HG03558 (cell line): ENCODE results near the gene ARL8A.

Source experiments
- ATAC-seq: cut with Tn5 transposase; IDR thresholded peaks from one replicate; pipeline ENCODE4 v1.9.1; 2021; ENCODE audit warnings: moderate number of reproducible peaks; ENCODE audit not compliant: unreplicated experiment; ENCODE audit errors: extremely low read depth

ARL8A gene

DNA sequence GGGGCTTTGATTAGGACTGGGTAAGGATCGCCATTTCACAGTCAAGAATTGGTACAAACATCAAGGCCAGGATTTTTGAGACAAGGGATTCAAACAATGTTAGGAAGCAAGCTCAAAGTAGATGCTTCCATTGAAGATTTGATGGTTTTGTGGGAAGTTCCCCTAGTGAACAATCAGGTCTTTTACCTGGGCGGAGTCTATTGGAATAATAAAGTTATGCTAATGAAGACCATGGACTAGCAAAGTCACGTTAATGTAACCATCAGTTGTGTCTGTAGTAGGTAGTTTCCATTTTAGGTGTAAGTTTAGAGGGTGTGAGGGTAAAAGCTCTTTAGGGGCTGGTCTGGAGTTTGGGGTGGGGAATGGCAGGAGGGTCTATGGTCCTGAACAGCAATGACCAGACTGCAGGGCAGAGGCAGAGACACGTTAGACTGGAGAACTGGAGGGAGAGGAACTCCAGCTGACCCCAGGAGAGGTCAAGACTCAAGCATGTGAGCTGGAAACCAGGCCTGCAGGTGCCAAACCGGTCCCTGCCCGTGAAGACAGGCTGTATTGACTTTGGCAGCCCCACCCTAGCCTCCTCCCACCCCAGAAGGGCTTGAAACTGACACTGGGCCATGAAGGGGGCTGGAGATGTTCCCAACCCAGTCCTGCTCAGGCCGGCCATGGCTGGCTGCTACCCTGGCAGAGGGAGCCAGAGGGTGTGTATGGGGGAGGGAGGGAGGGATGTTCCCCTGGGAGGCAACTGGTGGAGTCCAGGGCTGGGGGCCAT, 57.8 kb downstream of the ARL8A start:
- ATAC-seq: no peak

DNA sequence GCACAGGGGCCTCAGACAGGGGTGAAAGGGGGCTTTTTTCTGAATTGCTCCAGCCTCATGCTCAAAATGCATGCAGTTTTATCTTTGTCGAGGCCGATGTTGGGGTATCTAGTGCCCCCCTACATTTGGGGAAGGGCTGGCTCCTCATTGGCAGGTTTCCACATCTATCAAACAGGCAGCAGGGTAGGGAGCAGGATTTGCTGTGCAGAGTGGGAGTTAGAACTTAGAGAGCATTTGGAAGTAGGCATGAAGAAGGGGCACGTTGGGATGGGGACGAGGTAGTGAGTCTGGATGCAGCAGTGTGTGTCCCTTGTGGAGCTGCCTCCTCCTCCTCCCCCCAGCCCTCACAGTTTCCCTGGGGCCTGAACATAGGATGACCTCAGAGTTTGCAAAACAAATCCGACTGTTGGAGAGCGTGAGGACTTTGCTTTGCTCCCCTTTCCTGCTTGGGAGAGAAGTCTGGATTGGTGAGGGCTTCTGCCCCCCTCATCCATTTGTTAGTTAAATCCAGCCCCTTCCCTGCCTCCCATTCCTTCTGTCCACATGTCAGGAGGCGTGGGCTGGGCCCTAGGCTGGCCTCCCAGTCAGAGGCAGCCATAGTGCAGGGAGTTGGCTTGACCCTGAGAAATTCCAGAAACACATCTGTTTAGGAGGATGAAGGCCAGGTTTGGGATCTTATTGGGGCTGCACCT, 58.7 kb downstream of the ARL8A start:
- no peak for ATAC-seq

DNA sequence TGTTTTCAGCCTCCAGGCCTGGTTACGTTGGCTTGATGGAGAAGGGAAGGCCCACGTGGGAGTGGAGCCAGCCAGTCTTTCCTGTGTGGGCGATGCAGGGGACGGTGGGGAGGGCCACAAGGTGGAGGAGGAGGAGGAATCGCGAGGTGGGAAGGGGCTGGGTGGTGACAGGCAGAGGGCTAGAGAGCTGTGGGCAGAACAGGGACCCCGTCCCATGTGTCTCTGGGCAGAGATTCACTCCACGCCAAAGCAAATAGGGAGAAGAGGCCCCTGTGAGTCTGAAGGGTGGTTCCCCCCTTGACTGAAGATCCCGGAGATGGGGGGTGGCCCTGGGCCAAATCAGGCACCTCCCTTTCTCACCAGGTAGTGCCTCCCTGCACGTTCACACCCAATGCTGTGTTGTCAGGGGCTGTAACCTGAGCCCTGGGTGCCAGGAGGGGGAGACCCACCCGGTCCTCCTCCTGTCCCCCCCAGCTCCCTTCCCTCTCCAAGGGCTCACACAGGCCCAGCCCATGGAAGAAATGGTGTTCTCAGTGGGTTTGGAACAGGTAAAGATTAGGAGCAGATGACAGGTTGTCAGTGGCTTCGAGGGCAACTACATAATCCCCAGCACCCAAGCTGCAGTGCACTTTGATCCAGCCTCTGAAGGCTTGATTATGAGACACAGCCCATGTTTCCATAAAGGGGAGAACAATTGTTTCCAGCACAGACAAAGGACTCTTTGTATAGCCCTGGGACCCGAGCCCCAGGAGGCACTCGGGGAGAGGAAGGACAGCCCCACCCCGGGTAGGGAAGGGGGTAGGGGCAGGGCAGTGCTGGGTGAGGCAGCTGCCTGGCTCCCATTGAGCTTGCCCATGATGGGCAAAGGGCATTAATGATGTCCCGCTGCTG, 59.5 kb downstream of the ARL8A start:
- ATAC-seq: no peak
